Measurements from ENCODE around the gene XPO6.

GRCh38 chr16:28183484-28183883 is 28.3 kb downstream of the XPO6 start:
- TF ChIP-seq CTCF (IDR thresholded peaks at IDR 0.05 in 2 of 3, conservative IDR thresholded peaks at IDR 0.05 in 1 of 3; ENCODE audit: borderline replicate concordance in 1 of 3, insufficient read depth in 1 of 3, low read depth in 2 of 3, low read length in 2 of 3) (no peak), SIN3A (IDR thresholded peaks at IDR 0.05; ENCODE audit: low read depth) (no peak), ZNF274 (IDR thresholded peaks at IDR 0.05; ENCODE audit: low read depth, low read length) (no peak), EZH2phosphoT487 (IDR thresholded peaks at IDR 0.05; ENCODE audit: borderline replicate concordance) (no peak), POLR2A (IDR thresholded peaks at IDR 0.05; ENCODE audit: borderline replicate concordance, extremely low read depth, insufficient read depth, insufficient read length) (no peak), SP1 (IDR thresholded peaks at IDR 0.05; ENCODE audit: low read depth) (no peak), EZH2 (IDR thresholded peaks at IDR 0.05) (no peak), ATF3 (IDR thresholded peaks at IDR 0.05) (no peak), CBX3 (IDR thresholded peaks at IDR 0.05; ENCODE audit: low read depth) (no peak), REST (IDR thresholded peaks at IDR 0.05; ENCODE audit: low read depth) (no peak), CEBPB (IDR thresholded peaks at IDR 0.05; ENCODE audit: low read depth) (no peak)

Measured in HCT116 (cell line).